ENCODE data around the gene PCDHB16.
"Not testable (repeated sequence)": the region's sequence is repeated elsewhere in the genome, so short reads cannot be mapped to it uniquely, and the experiment has no call there.

PCDHB16 gene

GRCh38 chr5:141175933-141176332, 6.3 kb upstream of the PCDHB16 start:
- TF ChIP-seq POU6F1 (CRISPR knock-in tag; IDR thresholded peaks at IDR 0.05; ENCODE audit: borderline replicate concordance, low read depth), result no peak
- no peak for TF ChIP-seq ESRRG (CRISPR knock-in tag; IDR thresholded peaks at IDR 0.05)
- no peak for TF ChIP-seq SNAI2 (CRISPR knock-in tag; IDR thresholded peaks at IDR 0.05)
- no peak for TF ChIP-seq CREB5 (CRISPR knock-in tag; IDR thresholded peaks at IDR 0.05; ENCODE audit: low read depth)
- ATAC-seq, result no peak

GRCh38 chr5:141177577-141178191, 4.5 kb upstream of the PCDHB16 start, which contains the start of gene PCDHB8:
Gene PCDHB8 (plus strand): TSS chr5:141177790. CDS start chr5:141178035, 245 bp downstream.
- peak; percentile 88 for ATAC-seq

GRCh38 chr5:141179371-141179770, 2.8 kb upstream of the PCDHB16 start:
- ATAC-seq, result not testable (repeated sequence)

- ATAC-seq, result not testable (repeated sequence)
Measured at GRCh38 chr5:141179876-141180275, 2.3 kb upstream of the PCDHB16 start.

- TF ChIP-seq CREB5 (CRISPR knock-in tag; IDR thresholded peaks at IDR 0.05; ENCODE audit: low read depth) (no peak), POU6F1 (CRISPR knock-in tag; IDR thresholded peaks at IDR 0.05; ENCODE audit: borderline replicate concordance, low read depth) (no peak), PATZ1 (CRISPR knock-in tag; IDR thresholded peaks at IDR 0.05; ENCODE audit: borderline replicate concordance) (no peak), ISL1 (CRISPR knock-in tag; IDR thresholded peaks at IDR 0.05) (no peak), ESRRG (CRISPR knock-in tag; IDR thresholded peaks at IDR 0.05) (no peak), PPARA (CRISPR knock-in tag; IDR thresholded peaks at IDR 0.05; ENCODE audit: borderline replicate concordance) (no peak), RARB (CRISPR knock-in tag; IDR thresholded peaks at IDR 0.05) (no peak), ZFP30 (CRISPR knock-in tag; IDR thresholded peaks at IDR 0.05) (no peak), ZNF565 (CRISPR knock-in tag; conservative IDR thresholded peaks at IDR 0.05; ENCODE audit: low read depth) (no peak), ZNF70 (CRISPR knock-in tag; IDR thresholded peaks at IDR 0.05) (no peak), CSRNP3 (CRISPR knock-in tag; IDR thresholded peaks at IDR 0.05) (no peak), CSDC2 (CRISPR knock-in tag; IDR thresholded peaks at IDR 0.05) (no peak), TSHZ2 (CRISPR knock-in tag; IDR thresholded peaks at IDR 0.05) (no peak), GLIS3 (CRISPR knock-in tag; IDR thresholded peaks at IDR 0.05) (no peak), TOX (CRISPR knock-in tag; IDR thresholded peaks at IDR 0.05; ENCODE audit: borderline replicate concordance) (no peak), OSR1 (CRISPR knock-in tag; IDR thresholded peaks at IDR 0.05) (no peak), ZNF8 (CRISPR knock-in tag; IDR thresholded peaks at IDR 0.05) (no peak), SNAI2 (CRISPR knock-in tag; IDR thresholded peaks at IDR 0.05) (no peak), BACH2 (CRISPR knock-in tag; IDR thresholded peaks at IDR 0.05; ENCODE audit: borderline replicate concordance) (no peak)
- no peak for ATAC-seq
Measured at GRCh38 chr5:141180313-141180712, 1.9 kb upstream of the PCDHB16 start.

GRCh38 chr5:141184117-141184855, 2.1 kb downstream of the PCDHB16 start:
- not testable (repeated sequence) for ATAC-seq
